ENCODE results near the gene EXOC1.

EXOC1 gene, protein sequence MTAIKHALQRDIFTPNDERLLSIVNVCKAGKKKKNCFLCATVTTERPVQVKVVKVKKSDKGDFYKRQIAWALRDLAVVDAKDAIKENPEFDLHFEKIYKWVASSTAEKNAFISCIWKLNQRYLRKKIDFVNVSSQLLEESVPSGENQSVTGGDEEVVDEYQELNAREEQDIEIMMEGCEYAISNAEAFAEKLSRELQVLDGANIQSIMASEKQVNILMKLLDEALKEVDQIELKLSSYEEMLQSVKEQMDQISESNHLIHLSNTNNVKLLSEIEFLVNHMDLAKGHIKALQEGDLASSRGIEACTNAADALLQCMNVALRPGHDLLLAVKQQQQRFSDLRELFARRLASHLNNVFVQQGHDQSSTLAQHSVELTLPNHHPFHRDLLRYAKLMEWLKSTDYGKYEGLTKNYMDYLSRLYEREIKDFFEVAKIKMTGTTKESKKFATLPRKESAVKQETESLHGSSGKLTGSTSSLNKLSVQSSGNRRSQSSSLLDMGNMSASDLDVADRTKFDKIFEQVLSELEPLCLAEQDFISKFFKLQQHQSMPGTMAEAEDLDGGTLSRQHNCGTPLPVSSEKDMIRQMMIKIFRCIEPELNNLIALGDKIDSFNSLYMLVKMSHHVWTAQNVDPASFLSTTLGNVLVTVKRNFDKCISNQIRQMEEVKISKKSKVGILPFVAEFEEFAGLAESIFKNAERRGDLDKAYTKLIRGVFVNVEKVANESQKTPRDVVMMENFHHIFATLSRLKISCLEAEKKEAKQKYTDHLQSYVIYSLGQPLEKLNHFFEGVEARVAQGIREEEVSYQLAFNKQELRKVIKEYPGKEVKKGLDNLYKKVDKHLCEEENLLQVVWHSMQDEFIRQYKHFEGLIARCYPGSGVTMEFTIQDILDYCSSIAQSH

DNA sequence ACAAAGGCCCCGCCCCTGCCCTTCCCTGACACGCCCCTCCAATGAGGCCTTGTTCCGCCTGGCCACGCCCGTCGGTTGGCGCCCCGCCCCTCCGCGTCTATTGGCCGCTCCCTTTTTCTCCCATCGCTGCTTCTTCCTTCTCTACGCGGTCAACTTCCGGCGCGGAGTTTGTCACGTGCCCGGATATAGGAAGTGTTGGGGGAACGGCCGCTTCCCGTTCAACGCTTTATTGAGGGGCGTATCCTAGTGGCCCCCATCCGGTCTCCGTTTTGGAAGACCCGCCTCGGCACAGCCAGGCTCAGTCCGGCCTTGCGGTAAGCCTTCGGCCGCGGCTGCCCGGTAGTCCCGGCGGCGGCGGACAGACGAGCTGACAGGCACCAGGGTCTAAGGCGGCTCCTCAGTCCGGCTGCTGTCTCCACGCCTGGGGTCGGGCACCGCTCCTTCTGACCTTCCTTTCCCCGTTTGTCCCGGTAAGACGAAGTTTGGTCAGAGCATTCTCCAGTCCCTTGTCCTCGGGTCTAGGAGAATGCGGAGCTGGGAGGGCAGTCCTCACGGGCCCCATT lies at the start of gene EXOC1:
Gene EXOC1, plus strand, starts transcription at position 165 of the 563 bp plus-strand sequence. CDS start 4,676 bp downstream, outside the sequence.
- TF ChIP-seq, protein P1, sequence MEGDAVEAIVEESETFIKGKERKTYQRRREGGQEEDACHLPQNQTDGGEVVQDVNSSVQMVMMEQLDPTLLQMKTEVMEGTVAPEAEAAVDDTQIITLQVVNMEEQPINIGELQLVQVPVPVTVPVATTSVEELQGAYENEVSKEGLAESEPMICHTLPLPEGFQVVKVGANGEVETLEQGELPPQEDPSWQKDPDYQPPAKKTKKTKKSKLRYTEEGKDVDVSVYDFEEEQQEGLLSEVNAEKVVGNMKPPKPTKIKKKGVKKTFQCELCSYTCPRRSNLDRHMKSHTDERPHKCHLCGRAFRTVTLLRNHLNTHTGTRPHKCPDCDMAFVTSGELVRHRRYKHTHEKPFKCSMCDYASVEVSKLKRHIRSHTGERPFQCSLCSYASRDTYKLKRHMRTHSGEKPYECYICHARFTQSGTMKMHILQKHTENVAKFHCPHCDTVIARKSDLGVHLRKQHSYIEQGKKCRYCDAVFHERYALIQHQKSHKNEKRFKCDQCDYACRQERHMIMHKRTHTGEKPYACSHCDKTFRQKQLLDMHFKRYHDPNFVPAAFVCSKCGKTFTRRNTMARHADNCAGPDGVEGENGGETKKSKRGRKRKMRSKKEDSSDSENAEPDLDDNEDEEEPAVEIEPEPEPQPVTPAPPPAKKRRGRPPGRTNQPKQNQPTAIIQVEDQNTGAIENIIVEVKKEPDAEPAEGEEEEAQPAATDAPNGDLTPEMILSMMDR (IDR thresholded peaks at IDR 0.05; ENCODE audit: low read depth, low read length): no peak
- H3K4me3 ChIP-seq (ENCODE audit: low read depth, low read length): peak within 1 kb of the TSS; percentile 96
- peak; percentile 97 for DNase-seq (ENCODE audit: low read depth, low spot score)
- in situ Hi-C loops (cut with HindIII; ENCODE audit: low sequenced_read_pairs): no loop called here

DNA sequence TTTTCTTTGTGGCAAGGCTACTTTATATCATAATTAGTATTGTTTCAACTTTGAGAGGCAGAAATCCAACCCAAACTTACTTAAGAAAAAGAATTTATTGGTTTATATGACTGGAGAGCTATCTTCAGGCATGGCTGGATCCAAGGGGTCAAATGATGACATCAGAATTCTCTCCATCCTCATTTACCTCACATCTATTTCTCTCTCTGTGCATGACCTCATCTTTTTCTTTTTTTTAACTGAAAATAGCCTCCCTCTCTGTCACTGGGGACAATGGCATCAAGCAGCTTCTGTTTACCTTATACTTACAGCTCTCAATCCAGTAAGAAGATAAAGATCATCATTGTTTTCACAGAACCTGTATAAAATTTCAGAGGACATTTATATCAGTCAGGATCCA lies 45.9 kb upstream of the EXOC1 start:
- no peak for DNase-seq (ENCODE audit: low read depth, low spot score)
- H3K4me3 ChIP-seq (ENCODE audit: low read depth, low read length): no peak overlapping the region
- TF ChIP-seq, protein P1 (IDR thresholded peaks at IDR 0.05; ENCODE audit: low read depth, low read length): no peak
- in situ Hi-C loops (cut with HindIII; ENCODE audit: low sequenced_read_pairs): no loop called here

DNA sequence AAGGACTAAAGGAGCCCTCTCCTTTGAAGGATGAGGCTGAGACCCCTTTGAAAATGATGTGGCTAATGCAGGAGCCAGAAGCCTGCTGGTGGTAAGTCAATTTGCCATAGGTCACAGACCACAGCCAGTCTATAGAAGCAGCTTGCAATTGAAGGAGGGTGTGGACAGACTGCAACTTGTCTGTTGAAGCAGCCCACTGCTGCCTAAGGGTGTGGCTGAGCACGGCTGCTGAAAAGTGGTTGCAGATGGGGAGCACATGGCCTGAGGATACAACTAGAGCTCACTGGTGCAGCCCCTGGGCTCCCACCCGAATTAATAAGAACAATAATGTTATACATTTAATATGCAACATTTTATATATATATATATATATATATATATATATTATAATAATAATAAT lies 45.3 kb upstream of the EXOC1 start:
- no peak for DNase-seq (ENCODE audit: low read depth, low spot score)
- in situ Hi-C loops (cut with HindIII; ENCODE audit: low sequenced_read_pairs): no loop called here
- TF ChIP-seq, protein P1 (IDR thresholded peaks at IDR 0.05; ENCODE audit: low read depth, low read length): no peak
- H3K4me3 ChIP-seq (ENCODE audit: low read depth, low read length): no peak overlapping the region

GRCh38 chr4:55808632-55809031 lies 44.8 kb upstream of the EXOC1 start:
- H3K4me3 ChIP-seq (ENCODE audit: low read depth, low read length): no peak overlapping the region
- DNase-seq (ENCODE audit: low read depth, low spot score): no peak
- TF ChIP-seq, protein P1 (IDR thresholded peaks at IDR 0.05; ENCODE audit: low read depth, low read length): no peak
- in situ Hi-C loops (cut with HindIII; ENCODE audit: low sequenced_read_pairs): no loop called here

DNA sequence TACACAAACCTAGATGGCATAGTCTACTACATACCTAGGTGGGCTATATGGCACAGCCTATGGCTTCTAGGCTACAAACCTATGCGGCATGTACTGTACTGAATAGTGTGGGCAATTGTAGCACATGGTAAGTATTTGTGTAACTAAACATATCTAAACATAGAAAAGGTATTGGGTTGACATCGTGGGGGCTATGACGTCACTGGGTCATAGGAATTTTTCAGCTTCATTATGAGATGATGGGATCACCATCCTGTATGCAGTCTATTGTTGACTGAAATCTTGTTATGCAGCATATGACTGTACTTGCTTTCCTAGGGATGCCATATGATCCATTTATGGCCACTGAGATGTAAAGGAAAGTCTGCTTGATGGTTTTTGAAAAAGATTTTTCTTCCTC lies 35.8 kb upstream of the EXOC1 start:
- no peak for DNase-seq (ENCODE audit: low read depth, low spot score)
- H3K4me3 ChIP-seq (ENCODE audit: low read depth, low read length): no peak overlapping the region
- TF ChIP-seq, protein P1 (IDR thresholded peaks at IDR 0.05; ENCODE audit: low read depth, low read length): no peak
- in situ Hi-C loops (cut with HindIII; ENCODE audit: low sequenced_read_pairs): no loop called here

DNA sequence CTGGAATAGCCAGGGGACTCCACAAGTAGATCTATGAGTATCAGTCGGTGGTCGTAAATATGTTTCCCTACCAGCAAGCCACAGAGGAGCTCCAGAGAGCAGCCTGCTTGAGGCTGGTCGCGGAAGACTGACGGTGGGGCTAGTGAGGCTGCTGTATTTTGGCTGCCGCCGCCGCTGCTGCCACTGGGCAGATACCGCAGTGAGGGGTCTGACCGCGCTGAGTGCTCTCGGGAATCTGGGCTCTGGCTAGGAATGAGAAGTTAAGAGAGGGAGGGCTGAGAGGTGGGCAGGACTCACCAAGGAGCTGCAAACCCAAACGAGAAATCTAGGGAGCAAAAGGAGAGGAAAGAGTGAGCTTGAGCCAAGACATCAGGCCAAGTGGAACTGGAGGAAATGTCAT lies 33.8 kb upstream of the EXOC1 start, which contains the start of gene EXOC1L:
Gene EXOC1L, plus strand, starts transcription at position 157 of the 400 bp plus-strand sequence. Its CDS starts 237 bp downstream, at position 394.
- DNase-seq (ENCODE audit: low read depth, low spot score): peak; percentile 34
- peak within 1 kb of the TSS; percentile 27 for H3K4me3 ChIP-seq (ENCODE audit: low read depth, low read length)
- in situ Hi-C loops (cut with HindIII; ENCODE audit: low sequenced_read_pairs): no loop called here
- TF ChIP-seq, protein P1 (IDR thresholded peaks at IDR 0.05; ENCODE audit: low read depth, low read length): peak; percentile 5

Measured in astrocyte of the spinal cord (primary cell).